ENCODE data around the gene FBXO15.

The FBXO15 gene

DNA sequence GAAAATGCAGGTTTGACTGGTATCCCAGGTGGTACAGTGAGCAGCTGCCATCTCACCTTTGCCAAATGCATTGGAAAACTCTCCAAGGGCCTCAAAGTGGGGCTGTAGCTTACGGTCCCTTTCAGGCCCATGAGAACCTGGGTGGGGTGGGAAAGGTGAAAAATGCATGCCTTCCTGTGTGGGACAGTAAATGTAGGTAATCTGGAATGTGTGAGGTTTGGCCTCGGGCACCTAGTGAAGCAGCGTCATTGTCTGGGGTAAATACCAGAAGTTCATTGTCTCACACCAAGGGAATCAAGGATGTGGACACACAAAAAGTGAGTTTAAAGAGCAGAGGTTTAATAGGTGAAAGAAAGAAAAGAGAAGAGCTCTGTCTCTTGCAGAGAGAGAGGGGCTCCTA, 37.2 kb upstream of the FBXO15 start:
- no peak for DNase-seq (ENCODE audit: extremely low read depth, low read depth)
- TF ChIP-seq, protein P1, sequence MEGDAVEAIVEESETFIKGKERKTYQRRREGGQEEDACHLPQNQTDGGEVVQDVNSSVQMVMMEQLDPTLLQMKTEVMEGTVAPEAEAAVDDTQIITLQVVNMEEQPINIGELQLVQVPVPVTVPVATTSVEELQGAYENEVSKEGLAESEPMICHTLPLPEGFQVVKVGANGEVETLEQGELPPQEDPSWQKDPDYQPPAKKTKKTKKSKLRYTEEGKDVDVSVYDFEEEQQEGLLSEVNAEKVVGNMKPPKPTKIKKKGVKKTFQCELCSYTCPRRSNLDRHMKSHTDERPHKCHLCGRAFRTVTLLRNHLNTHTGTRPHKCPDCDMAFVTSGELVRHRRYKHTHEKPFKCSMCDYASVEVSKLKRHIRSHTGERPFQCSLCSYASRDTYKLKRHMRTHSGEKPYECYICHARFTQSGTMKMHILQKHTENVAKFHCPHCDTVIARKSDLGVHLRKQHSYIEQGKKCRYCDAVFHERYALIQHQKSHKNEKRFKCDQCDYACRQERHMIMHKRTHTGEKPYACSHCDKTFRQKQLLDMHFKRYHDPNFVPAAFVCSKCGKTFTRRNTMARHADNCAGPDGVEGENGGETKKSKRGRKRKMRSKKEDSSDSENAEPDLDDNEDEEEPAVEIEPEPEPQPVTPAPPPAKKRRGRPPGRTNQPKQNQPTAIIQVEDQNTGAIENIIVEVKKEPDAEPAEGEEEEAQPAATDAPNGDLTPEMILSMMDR (IDR thresholded peaks at IDR 0.05; ENCODE audit: low read depth, low read length): no peak

DNA sequence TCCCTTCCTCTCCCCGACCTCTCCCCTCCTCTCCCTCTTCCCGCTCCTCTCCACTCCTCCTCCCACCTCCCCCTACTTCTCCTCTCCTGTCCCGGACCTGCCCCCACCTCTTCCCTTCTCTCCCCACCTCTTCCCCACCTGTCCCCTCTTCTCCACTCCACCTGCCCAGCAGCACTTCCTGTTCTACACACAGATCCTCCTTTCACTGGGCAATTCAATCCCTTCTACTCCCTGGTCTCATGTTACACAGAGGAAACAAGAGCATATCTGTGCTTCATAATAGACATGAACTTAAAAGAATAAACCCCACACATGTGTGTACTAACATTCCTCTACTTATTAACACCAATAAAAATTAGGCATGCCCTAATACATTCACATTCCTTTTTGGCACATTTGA, 35.5 kb upstream of the FBXO15 start:
- TF ChIP-seq, protein P1 (IDR thresholded peaks at IDR 0.05; ENCODE audit: low read depth, low read length): no peak
- DNase-seq (ENCODE audit: extremely low read depth, low read depth): no peak

DNA sequence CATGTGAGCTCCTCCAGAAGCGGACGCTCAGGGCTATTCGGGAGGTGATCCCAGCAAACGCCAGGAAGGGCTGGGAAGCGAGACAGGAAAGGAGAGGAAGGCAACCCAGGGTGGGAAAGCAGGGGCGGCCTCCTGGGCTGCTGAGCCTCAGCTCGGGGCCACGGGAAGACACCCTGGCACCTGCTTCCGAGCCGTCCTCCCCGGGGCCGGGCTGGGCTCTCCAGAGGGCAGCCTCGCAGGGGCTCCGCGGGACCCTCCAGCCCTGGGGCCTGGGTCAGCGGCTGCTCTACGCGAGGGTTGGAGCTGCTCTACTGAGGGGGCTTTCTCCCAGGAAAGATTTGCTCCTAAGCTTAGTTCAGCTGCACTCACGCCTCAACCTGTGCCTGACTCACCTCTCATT, 34.7 kb upstream of the FBXO15 start:
- DNase-seq (ENCODE audit: extremely low read depth, low read depth): no peak
- TF ChIP-seq, protein P1 (IDR thresholded peaks at IDR 0.05; ENCODE audit: low read depth, low read length): no peak

DNA sequence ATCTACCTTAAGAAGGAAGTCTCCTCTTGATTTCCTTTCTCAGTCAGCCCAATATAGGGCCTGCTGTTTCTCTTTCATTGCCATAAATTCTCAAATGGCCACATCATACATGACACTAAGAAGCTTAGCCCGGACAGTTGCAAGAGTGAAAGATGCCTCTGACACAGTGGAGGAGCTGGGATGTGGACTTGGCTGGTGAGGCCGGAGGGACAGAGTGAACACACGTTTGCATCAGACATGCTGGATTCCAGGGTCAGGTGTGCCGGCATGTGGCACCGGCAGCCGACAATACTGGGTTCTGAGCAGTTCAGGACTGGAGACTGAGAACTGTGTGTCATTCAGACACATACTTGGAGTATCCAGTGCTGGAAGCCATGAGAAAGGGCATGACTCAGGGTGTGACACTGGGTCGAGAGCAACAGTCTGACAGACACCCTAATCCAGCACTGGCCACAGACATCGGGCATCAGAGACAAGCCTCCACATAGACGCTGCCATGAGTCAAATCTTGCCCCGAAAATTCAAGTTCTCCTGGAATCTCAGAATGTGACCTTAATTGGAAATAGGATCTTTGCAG, 32.1 kb upstream of the FBXO15 start:
- DNase-seq (ENCODE audit: extremely low read depth, low read depth): no peak
- TF ChIP-seq, protein P1 (IDR thresholded peaks at IDR 0.05; ENCODE audit: low read depth, low read length): no peak

DNA sequence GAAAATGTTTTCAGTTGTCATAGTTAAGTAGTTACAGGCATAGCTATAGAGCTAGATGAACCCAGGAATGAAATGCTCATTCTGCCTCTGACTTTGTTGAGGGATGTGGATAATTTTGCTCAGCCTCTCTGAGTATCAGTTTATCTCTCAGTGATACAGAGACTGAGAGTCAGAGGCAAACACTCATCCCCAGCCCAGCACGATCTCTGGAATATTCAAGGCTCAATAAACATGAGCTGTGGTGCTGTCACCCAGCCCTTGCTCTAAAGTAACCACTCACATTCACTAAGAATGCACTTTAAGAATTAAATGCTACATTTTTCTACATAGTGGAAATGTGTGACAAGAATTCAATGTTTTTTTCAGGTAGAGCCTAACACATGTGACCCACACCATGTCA, 31.2 kb upstream of the FBXO15 start:
- no peak for DNase-seq (ENCODE audit: extremely low read depth, low read depth)
- TF ChIP-seq, protein P1 (IDR thresholded peaks at IDR 0.05; ENCODE audit: low read depth, low read length): no peak

DNA sequence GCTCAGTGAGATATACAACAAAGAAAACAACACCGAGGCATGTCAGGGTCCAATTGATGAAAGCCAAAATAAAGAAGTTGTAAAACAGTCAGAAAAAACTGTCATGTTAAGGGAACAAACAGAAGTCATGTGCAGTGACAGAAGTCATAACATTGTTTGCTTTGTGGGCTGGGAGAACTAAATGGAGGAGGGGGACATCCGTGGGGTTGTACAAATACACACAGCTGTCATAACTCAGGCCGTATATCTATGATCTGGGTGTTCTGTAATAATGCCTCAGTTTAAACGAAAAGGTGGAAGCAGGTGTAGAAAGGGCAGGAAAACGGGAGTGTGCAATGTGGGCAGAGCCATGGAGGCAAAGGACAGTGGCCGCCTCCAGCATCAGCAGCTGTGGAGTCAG, 28.0 kb upstream of the FBXO15 start:
- no peak for DNase-seq (ENCODE audit: extremely low read depth, low read depth)
- TF ChIP-seq, protein P1 (IDR thresholded peaks at IDR 0.05; ENCODE audit: low read depth, low read length): no peak

DNA sequence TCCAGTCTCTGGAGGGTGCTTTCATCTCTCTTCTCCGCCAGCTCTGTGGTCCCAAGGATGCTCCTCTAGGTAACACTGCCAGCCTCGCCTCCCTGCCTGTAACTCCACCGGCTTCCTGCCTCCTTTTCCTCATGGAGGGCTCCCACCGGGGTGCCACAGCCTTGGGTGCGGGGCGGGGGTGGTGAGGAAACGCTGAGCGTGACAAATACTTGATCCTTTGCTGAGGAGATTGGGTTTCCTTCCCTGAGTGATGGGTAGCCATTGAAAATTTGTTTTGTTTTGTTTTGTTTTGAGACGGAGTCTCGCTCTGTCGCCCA, 25.8 kb upstream of the FBXO15 start:
- TF ChIP-seq, protein P1 (IDR thresholded peaks at IDR 0.05; ENCODE audit: low read depth, low read length): no peak
- DNase-seq (ENCODE audit: extremely low read depth, low read depth): no peak

Measured in AG09319 (cell line).